Muscle of back (tissue), 11 donors: ENCODE results near the gene CAV3. TPM values are rescaled to one million over a fixed set of nuclear protein-coding genes. Genes with fewer than 3 reads are reported as not detected.

Source experiments
- DNase-seq, 3 donors: peaks; one replicate each; pipeline versions ENCODE4 v3.0.0 to v3.0.0-alpha.2; 2013
- polyA plus RNA-seq, 10 donors: library from polyadenylated mRNA; unstranded; fragments of 120-200 nt; gene quantifications; one replicate each; pipeline ENCODE4 v1.2.1, GENCODE V29; 2013; ENCODE audit not compliant: insufficient read length in 10 of 10

The CAV3 gene
- polyA plus RNA-seq, 10 donors, result 150 to 329 (median 277) TPM

DNA sequence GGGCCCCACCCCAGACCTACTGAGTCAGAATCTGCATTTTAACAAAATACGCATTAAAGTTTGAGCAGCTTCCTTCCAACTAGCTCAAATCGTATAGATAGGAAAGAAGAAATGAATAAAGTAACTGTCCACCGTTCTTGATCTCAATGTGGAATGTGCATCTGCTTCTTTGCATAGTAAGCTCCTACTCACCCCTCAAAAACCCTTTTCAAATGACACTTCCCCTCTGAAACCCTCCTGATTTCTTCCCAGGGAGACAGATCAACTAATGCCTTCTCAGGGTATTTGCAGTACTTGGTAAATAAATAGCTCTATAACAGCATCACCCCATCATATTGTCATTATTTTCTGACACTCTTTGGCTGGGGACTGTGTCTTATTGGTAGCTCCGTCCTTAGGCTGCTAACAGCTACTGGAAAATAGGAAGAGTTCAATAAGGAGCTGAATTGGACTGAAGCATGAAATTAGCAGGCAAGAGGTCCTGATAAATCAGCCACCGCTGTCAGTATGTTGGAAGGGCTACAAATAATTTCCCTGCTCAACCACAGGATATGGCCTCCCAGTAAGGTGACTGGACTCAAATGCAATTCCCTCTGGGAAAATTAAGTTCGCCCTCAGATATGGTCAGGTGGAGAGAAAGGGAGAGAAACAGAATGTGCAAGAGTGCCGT lies 25.6 kb downstream of the CAV3 start:
- DNase-seq, result no peak

DNA sequence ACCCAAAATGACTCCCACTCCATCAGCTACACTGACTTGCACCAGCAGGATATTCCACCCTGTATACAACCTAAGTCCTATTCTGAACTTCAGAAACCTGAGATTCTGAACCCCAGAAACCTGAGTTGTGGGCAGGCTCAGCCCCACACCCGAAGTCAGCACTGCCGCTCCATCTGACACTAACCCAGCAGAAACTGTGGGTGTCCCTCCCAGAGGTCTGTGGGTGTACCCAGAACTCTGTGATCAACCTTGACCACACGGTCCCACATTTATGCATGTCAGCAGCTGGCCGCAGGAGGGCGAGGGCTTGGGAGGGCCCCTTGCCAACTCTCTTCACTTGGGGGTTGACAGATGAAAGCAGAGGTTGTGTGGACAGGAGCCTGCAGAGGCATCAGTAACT lies 26.5 kb downstream of the CAV3 start:
- DNase-seq, result no peak

DNA sequence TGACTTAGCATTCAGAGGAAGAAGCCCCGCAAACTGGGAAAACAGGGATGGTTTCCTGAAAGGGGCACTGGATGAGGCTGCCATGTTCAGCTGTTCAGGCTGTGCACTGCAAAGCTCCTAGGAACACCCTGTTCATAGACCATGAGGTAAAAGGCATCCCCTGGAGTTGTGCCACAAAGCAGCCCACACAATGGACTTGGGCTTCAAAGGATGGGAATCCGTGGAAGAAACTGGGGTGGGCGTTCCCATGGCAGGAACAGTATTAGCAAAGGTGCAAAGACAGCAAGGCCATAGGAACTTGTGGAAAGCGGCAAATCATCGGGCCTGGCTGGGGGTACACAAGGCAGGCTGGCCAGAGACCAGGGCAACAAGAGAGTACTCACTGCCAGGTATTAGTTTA lies 26.9 kb downstream of the CAV3 start:
- DNase-seq, result no peak

DNA sequence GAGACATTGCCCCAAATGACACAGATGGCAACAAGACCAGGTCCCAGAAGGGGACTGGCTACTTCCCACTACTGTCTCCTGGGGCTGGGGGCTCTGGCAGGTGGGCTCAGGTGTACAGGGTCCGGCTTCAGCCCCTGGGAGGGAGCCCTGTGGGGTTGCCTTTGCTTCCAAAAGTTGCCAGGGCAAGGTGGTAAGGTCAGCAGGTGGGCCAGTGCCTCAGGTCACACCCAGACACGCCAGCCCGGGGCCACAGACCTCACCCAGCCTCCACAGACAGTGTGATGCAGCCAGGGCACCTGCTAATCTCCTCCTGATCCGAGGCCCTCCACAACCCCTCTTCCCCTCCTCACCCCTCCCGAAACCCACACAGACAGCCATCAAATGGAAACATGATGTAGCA lies 28.3 kb downstream of the CAV3 start:
- DNase-seq, result no peak

DNA sequence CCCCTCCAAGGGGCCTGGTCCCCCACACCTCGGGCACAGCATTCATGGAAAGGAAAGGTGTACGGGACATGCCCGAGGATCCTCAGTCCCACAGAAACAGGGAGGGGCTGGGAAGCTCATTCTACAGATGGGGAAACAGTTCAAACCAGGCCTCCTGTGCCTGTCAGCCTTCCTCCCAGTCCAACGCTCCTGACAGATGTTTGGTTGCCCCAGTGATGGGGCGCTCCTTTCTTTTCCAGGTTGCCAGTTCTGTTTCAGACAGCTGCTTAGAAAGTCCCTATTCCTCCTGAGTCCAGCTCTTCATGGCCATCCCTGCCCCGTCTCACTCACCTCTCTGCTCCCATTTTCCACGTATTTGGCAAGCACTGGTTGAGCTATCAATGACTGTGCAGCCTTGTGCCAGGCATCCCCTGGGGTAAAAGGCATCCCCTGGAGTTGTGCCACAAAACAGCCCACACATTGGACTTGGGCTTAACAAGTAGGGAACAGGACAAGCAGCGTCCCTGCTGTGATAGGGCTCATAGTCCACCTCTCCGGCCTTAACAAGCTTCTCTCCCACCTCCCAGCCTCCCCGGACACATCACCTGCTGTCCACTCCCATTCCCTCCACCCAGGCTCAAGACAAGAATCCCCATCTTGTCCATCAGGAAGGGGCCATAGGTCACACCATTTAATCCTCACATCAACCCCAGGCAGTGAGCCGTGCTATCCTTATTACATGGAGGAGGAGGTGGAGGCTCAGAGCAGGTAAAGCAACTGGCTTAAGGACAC lies 29.2 kb downstream of the CAV3 start:
- DNase-seq, result no peak

DNA sequence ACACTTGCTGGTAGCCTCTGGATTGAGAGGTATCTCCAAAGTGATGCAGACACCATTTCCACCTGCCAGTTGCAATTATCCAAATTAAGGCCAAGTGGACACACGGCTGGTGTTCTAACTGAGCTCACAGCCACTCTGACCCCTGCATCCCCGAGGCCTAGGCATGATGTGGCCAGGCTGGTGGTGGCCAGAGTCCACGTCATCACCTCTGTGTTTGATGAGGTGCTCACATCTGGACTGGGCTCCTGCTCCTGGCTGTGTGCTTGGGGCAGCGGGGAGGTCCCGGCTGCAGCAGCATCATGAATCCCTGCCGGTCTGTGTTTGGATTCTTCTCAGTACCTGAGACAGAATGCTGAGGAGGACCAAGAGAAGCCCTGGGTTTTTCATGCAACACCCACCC lies 30.9 kb downstream of the CAV3 start:
- no peak for DNase-seq

DNA sequence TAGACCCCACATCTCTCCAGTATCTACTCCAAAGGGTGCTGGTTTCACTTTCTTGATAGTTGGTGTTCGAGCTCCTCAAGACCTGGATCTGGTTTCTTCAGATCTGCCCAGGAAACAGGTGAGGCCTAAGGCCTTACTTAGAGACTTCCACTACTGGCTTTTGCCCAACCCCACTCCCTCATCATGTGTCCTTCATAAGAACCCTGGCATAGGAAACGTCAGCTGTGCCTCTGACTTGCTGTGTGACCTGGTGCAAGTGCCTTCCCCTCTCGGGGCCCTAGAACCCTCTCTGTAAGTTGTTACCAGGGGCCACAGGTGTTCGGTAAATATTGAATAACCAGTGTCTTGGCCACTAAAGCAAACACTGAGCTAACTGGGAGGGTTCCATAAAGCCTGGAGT lies 31.9 kb downstream of the CAV3 start:
- no peak for DNase-seq

DNA sequence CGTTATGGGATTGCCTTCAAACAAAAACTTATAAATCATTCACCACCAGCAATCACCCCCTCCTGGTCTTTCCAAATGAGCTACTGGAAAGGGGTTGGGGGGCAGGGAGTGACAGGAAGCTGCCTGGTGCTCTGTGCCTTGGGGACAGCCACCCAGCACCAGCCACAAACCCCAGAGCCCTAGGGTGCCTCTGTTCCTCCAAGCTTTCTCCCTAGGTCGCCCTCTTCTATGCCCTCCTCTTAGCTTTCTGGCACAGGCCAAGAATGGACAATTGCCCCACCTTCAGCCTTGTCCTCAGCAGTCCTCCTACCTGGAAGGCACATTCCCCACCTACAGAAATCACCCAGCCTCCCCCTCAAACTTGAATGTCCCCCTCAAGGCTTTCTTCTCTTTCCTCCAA lies 32.5 kb downstream of the CAV3 start:
- DNase-seq, result no peak

DNA sequence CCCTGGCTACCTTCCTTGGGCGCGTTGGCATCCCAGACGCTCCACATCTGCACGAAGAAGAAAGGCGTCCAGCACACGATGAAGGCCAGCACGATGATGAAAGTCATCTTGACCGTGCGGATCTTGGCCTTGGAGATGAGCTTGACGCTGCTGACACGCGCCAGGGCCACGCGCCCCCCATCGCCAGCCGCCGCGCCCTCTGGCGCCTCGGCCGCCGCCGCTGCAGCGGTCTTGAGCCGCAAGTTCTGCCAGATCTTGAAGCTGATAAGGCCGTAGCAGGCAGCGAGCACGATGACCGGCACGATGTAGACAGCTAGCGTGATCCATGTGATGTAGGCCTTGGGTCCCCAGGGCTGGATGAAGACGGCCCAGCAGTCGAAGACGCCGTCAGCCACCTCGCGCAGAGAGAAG lies 33.7 kb downstream of the CAV3 start:
- no peak for DNase-seq

DNA sequence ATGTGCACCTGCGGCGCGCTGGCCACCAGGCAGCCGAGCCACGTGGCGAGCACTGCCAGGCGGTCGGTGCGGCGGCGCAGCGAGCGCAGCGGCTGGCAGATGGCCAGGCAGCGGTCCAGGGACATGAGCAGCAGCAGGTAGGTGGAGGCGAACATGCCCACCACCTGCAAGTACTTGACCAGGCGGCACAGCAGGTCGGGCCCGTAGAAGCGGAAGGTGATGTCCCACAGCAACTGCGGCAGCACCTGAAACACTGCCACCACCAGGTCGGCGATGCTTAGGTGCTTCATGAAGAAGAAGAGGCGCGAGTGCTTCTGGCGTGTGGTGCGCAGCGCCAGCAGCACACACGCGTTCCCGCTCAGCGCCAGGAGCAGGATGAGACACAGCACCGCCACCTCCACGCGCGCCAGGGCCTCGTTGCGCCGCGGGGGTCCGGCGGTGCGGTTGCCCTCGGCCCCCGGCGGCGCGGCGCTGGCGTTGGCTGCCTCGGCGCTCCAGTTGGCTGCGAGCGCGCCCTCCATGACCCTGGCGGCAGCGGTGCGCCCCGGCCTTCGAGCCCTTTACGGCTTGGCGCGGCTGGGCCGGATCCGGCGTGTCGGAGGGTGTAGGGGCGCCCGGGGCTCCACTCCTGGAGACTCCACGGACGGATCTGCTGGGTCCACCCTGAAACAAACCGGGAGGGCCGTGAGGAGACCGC lies 34.2 kb downstream of the CAV3 start:
- DNase-seq, result peak in 1 of 3 donors; percentile 51

DNA sequence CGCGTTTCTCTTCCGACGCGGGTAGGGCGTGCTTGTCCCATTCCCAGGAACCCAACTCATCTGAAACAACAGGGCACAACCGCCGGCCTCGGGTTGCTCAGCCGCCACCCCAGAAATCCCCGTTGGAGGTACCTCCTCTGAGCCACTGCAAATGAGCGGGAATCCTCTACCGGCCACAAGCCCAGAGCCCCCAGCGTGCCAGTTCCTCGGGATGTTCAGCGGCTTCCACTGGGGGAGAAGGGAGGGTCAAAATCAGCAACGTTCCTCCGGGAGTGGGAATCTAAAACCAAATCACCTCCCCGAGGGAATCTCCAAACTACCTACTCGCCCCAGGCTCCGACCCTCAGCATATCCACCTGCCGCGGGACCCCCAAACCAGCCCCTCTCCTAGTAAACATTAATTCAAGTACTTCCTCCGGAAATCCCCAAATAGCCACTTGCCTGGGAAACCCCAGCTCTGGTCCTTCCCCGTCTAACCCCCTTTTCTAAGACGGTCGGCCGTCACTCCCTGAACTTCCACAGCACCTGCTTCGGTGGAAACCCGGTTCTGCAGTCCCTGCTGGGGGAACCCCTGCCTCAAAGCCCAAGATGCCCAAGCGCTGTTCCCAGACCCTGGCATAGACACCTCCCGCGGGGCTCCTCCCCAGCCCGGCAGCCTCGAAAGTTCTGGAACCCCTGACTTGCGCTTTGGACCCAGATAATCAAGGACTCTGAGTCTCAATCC lies 34.9 kb downstream of the CAV3 start:
- peak in 1 of 3 donors; percentile 30 for DNase-seq

DNA sequence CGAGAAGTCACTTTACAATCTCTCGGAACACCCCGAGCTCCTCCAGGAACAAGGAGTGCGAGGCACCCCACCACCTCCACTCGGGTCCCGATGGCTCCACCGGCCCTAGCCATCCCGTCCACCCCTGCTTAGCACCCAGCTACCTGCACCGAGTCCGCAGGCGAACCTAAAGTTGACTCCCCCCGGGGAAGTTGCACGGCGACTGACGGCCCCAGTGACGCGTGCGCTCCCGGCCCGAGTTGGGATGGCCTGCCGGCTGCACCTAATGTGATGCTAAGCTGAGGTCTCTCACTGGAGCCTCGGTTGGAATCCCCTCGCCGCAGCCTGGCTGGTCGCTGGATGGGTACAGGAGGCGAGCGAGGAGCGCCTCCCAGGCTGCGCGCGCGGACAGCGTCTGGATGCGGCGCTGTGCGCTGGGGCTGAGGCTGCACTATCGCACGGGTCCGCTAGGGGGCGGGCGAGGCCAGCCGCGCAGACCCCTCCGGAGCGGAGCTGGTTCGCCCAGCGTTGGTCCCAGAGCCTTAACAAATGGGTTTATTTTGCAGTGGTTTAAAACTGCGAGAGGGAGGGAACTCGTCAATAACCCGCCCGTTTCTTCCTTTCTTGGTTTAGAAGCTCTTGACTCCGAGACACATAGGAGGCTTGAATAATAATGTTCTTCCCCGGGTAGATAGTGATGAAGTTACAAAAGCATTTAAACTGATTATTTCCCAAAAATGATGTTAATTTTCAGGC lies 35.7 kb downstream of the CAV3 start, which contains the start of gene OXTR:
Gene OXTR (minus strand): TSS at position 526 of the 735 bp plus-strand sequence. CDS start 1,426 bp downstream, outside the sequence.
- DNase-seq, result peak; percentile 78 to 86 (median 78)

DNA sequence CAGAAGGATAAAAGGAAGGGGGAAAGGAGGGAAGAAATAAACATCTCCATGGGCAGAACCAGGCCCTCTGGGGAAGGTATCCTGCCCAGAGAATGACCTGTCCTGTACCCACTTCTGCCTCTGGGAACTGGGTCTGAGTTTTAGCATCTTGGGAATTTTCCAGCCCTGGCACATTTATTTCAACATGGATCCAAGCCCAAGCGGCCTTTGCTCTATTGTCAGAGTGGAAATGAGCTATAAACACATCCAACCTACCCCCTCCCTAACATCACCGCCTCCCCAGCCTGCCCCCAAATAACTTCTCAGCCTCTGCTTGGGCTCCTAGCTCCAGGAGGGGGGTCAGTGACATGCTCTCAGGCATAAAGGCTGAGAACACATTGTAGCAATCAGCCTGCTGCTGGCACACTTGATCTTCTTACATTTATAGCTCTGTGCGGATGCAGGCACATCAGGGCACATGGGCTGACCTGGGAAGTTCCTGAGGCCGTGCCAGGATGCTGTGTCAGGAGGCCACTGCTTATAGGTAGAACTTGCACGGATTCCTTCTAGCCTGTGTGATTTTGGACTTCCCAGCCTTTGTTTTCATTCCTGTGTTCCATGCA lies 40.4 kb downstream of the CAV3 start:
- DNase-seq, result no peak

DNA sequence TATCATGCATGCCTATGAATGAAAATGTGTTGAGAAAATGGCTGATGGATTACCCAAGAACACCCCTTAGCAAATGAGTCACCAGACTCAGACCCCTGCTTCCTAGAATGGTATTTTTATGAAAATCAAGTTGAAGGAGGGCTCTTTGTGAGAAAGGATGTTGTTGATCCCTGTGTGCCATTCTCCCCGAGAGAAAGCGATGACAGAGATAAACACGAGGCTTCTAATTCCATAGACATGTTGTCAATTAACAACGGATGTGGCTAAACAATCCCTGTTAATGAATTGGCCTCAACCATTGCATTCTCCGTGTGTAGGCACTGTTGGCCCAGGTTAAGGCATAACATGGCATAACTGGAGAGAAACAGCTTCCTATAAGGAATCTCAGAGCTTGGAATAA lies 41.6 kb downstream of the CAV3 start:
- no peak for DNase-seq

DNA sequence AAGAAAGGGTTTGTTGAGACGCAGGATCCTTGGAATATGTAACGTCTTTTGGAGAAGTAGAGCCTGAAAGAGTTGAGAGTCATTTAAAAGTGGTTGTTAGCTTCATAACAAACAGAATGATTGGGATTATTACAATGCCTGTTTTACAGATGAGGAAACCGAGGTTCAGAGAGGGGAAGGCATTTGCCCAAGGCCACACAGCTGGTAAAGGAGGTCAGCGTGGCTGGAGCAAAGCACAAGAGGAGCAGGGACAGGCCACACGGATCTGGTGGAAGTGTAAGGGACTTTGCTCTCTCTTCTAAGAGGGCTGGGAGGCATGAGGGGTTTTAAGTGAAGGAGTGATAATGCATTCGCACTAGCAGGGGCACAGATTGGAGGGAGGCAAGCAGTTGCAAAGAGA lies 42.0 kb downstream of the CAV3 start:
- DNase-seq, result no peak

DNA sequence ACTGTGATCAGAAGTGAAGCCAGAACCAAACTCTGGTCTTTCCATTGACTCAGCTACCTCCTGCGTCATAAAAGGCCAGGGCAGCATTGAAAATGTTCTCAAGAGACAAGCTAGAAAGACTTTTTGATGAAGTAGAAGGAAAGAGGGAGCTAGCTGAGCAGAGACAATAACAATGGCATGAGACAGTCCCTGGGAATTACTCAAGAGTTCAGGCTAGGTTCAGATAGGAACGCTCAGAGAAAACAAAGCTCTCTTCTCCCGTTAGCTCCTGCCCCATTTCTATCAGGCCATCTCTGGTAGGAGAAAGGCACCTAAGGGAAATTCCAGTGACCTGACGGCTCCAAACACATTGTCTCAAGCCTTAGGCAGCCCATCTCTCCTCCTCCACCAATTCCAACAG lies 42.8 kb downstream of the CAV3 start:
- DNase-seq, result peak in 1 of 3 donors; percentile 52

DNA sequence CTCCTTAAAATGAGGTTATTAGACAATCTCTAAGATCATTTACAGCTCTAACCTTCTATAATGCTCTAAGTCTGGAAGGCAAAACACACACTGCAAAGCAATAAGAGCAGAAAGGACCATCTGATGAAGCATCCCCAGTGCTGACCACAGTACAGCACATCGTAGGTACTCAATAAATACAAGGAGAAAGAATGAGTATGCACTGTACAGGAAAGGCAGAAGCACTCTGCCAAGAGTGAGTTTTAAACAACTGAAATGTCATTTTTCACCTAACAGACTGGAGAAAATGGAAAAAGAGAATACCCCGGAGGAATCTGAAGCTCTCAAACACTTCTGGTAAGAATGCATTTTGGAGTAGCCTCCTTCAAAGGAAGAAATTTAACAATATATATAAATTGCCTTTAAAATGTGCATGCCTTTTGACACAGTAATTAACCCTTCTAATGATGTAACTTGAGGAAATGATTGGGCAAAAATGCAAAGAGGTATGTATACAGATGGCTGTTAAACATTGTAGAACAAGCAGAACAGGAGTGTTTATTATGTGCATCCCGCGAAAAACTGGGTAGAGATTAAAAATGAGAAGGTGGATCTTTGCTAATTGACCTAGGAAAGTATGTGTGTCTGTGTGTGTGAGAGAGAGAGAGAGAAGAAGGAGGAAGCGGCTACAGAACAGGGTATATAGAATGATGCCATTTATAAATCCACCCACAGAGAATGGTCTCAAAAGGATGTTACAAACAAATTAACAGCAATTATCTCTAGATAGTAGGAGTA lies 43.8 kb downstream of the CAV3 start:
- no peak for DNase-seq

DNA sequence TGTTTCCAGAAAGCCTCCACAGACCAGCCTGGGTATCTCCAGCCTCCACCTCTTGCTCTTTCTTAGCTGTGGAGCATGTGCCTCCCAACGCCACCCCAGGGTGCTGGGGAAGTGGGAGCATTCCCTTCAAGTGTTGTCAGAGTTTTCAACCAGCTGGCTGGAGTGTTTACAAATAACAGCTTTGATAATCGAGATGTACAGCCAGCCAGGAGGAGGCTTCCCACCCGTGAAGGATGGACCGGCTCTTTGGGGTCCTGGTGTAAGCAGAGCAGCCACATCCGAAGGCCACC lies 44.3 kb downstream of the CAV3 start:
- no peak for DNase-seq

DNA sequence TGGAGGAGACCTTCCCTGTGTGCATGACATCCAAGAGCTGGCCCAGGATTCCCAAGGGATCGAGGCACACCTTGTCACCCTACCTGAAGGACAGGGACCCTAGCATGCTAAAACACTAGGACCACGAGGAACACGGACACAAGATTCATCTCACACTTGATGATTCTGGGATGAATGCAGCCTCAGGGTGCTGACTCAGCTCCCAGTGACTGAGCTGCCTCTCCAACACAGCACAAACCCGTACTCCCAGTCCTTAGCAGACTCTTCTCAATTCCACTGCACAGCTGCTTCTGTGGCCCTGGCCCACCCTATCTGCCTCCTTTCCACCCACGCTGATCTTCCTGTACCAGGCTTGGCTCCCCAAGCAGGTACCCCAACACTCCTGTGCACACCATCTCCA lies 44.9 kb downstream of the CAV3 start:
- DNase-seq, result no peak

DNA sequence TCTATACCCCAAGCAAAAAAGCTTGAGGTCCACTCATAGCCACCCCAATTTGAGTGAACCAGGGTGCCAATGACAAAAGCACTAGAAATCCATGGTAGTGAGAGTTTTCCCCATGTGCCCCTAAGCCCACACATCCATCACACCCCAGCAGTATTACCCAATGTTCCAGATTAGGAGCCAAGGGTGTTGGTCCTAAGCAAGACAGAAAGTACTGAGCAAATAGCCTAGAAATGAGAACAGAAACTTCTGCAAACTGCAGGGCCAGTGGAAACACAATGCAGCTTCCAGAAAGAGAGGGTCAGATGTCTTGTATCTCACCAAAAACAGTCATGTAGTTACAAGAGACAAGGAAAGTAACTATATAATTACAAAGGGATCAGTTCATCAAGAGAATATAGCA lies 46.7 kb downstream of the CAV3 start:
- no peak for DNase-seq
